GM10248 (cell line): ENCODE results near the gene TRDN.

Experiments used
- CTCF ChIA-PET: fragments of 300-600 bp; sonication (Branson Sonifier 250); formaldehyde crosslinking; extraction: SDS; loops from one replicate; lab custom pipeline; 2021; ENCODE audit warnings: antibody characterized with exemption; lab: Yijun Ruan, JAX
- POLR2A ChIA-PET: fragments of 350-650 bp; sonication (Branson Sonifier 250); formaldehyde crosslinking; extraction: SDS; loops from one replicate; lab custom pipeline; 2020; ENCODE audit warnings: antibody characterized with exemption; lab: Yijun Ruan, JAX
- DNase-seq: peaks from one replicate; pipeline ENCODE4 v3.0.0; 2012; ENCODE audit errors: extremely low spot score
- TF ChIP-seq, protein P1 (sequence below): IDR thresholded peaks from 2 replicates; pipeline ENCODE4 v1.5.1; 2012; ENCODE audit warnings: mild to moderate bottlenecking, low read depth; ENCODE audit errors: extremely low read depth, missing control alignments, control extremely low read depth

TRDN gene

DNA sequence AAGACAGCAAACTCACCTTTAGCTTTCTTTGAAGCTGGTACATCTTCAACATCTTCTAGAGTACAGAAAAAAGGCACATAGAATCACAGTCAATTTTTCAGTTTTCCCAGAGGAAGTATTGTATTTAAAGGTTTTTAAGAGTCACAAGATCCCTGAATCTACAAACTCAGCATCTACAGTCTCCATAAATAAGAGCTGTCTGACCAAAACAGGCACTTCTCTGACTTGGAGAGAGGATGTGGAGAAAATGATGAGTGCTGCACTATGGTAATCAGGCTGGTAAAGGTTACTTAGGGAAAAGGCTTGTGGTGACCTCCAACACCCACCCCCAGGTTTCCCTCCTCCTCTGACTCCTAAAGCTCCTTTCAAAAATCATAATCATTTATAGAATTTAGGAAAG lies 412.7 kb downstream of the TRDN start:
- DNase-seq, result no peak
- ChIA-PET POLR2A (no interaction called here), CTCF (interaction anchor here (1.4 kb wide), 1 partner anchor 13 kb away, joined by 3 read pairs; no protein-coding TSS in a partner anchor)
- TF ChIP-seq, protein P1, sequence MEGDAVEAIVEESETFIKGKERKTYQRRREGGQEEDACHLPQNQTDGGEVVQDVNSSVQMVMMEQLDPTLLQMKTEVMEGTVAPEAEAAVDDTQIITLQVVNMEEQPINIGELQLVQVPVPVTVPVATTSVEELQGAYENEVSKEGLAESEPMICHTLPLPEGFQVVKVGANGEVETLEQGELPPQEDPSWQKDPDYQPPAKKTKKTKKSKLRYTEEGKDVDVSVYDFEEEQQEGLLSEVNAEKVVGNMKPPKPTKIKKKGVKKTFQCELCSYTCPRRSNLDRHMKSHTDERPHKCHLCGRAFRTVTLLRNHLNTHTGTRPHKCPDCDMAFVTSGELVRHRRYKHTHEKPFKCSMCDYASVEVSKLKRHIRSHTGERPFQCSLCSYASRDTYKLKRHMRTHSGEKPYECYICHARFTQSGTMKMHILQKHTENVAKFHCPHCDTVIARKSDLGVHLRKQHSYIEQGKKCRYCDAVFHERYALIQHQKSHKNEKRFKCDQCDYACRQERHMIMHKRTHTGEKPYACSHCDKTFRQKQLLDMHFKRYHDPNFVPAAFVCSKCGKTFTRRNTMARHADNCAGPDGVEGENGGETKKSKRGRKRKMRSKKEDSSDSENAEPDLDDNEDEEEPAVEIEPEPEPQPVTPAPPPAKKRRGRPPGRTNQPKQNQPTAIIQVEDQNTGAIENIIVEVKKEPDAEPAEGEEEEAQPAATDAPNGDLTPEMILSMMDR, result no peak

GRCh38 chr6:123223461-123223860 lies 413.3 kb downstream of the TRDN start:
- ChIA-PET POLR2A (no interaction called here), CTCF (interaction anchor here (0.8 to 1.4 kb wide), 3 partner anchors 14 to 16 kb away, joined by 3 read pairs; no protein-coding TSS in a partner anchor)
- TF ChIP-seq, protein P1, result no peak
- no peak for DNase-seq

DNA sequence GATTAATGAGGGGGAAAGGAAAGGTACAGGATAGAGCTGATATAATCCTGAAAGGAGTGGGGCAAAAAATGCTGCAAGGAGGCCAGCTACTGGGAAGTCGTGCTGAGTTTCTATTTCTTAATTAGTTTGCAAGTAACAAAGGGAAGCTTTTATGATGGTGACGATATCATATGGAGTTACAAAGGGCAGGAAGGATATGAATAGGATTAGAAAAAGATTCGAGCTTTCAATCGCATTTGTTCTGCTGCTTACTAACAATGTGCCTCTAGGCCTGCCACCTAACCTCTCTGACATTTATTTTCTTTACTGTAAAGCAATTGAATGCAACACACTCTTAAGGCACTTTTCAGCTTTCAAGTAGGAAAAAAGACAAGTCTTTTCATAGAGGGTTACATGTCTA lies 421.5 kb downstream of the TRDN start:
- TF ChIP-seq, protein P1, result no peak
- DNase-seq, result no peak
- CTCF ChIA-PET, result no interaction called here
- POLR2A ChIA-PET, result no interaction called here

DNA sequence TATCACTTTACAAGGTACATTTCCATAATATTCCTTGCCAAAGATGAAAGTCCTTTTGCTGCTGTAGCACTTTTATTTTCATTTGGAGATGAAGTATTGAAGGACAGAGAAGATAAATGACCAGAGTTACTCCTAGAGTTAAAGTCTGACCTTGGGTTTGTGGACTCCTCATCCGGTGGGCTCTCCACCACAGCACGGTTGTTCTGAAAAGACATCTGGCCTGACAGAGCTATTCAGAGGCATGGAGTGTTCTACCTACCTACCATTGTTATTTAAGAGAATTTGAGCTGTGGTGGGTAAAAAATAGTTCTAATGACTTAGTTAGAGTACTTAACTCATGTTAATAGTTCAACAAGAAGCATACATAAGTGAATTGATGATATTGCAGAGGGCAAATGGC lies 422.3 kb downstream of the TRDN start:
- DNase-seq, result no peak
- TF ChIP-seq, protein P1, result no peak
- ChIA-PET POLR2A (no interaction called here), CTCF (interaction anchor here (0.9 kb wide), 1 partner anchor 11 kb away, joined by 3 read pairs; no protein-coding TSS in a partner anchor)

GRCh38 chr6:123213921-123214320 lies 422.8 kb downstream of the TRDN start:
- TF ChIP-seq, protein P1, result no peak
- no peak for DNase-seq
- POLR2A ChIA-PET, result no interaction called here
- CTCF ChIA-PET, result interaction anchor here (0.8 to 0.9 kb wide), 2 partner anchors 10 to 59 kb away, joined by 3 read pairs; no protein-coding TSS in a partner anchor

- DNase-seq, result no peak
- ChIA-PET CTCF (interaction anchor here (0.6 kb wide), 1 partner anchor 83 kb away, joined by 3 read pairs; no protein-coding TSS in a partner anchor), POLR2A (no interaction called here)
- TF ChIP-seq, protein P1, result no peak
Observed at GRCh38 chr6:123211777-123212545, 424.8 kb downstream of the TRDN start.
